Mesenchymal stem cell (in vitro differentiated cells and primary cell): ENCODE data around the gene KCNMB2.
A peak's percentile ranks its signal among the peaks of the same experiment; 100 is the strongest.

ENCODE experiments used
- DNase-seq: peaks from one replicate; pipeline ENCODE4 v3.0.0-alpha.2; 2013
- H2AFZ ChIP-seq: one replicate; pipeline ENCODE4 v1.6.1; 2013; ENCODE audit warnings: low read depth, mild to moderate bottlenecking, control low read depth, inconsistent platforms, low read length, moderate library complexity
- H2AK5ac ChIP-seq: 2 replicates; pipeline ENCODE4 v1.6.1; 2013; ENCODE audit warnings: low read length, moderate library complexity, mild to moderate bottlenecking, inconsistent platforms; ENCODE audit not compliant: severe bottlenecking
- H2BK120ac ChIP-seq: one replicate; pipeline ENCODE4 v1.6.1; 2013; ENCODE audit warnings: low read depth, mild to moderate bottlenecking, inconsistent platforms, low read length, moderate library complexity
- H2BK12ac ChIP-seq, 2 experiments: one replicate each; pipeline ENCODE4 v1.6.1; 2013; ENCODE audit warnings: inconsistent platforms in 2 of 2, low read length in 2 of 2, mild to moderate bottlenecking in 2 of 2, moderate library complexity in 2 of 2, control low read depth in 1 of 2
- H2BK15ac ChIP-seq: one replicate; pipeline ENCODE4 v1.6.1; 2013; ENCODE audit warnings: mild to moderate bottlenecking, low read depth, inconsistent platforms; ENCODE audit not compliant: poor library complexity, severe bottlenecking
- H2BK5ac ChIP-seq: 2 replicates; pipeline ENCODE4 v1.6.1; 2013; ENCODE audit warnings: low read depth, mild to moderate bottlenecking, low read length, control low read depth, inconsistent platforms; ENCODE audit not compliant: poor library complexity, severe bottlenecking
- H3K14ac ChIP-seq, 2 experiments: one replicate each; pipeline ENCODE4 v1.6.1; 2013; ENCODE audit warnings: inconsistent platforms in 2 of 2, low read length in 2 of 2, control low read depth in 1 of 2, mild to moderate bottlenecking in 1 of 2, moderate library complexity in 1 of 2
- H3K18ac ChIP-seq, 2 experiments: one replicate each; pipeline ENCODE4 v1.6.1; 2013; ENCODE audit warnings: inconsistent platforms in 2 of 2, low read length in 2 of 2, control low read depth in 1 of 2, low read depth in 1 of 2, mild to moderate bottlenecking in 1 of 2
- H3K23ac ChIP-seq, 2 experiments: one replicate each; pipeline ENCODE4 v1.6.1; 2013; ENCODE audit warnings: inconsistent platforms in 2 of 2, low read length in 2 of 2, mild to moderate bottlenecking in 2 of 2, moderate library complexity in 2 of 2, control low read depth in 1 of 2
- H3K27ac ChIP-seq: 2 replicates; pipeline ENCODE4 v1.5.1; 2013; ENCODE audit warnings: mild to moderate bottlenecking, moderate library complexity, low read length, control low read depth, inconsistent platforms; ENCODE audit not compliant: poor library complexity, severe bottlenecking
- H3K27me3 ChIP-seq, 2 experiments: 2 replicates each; pipeline versions ENCODE4 v1.6.1 to v1.7.0; 2013; ENCODE audit warnings: low read length in 2 of 2, mild to moderate bottlenecking in 2 of 2, moderate library complexity in 2 of 2, control low read depth in 1 of 2, inconsistent platforms in 1 of 2; ENCODE audit not compliant: control insufficient read depth in 1 of 2, insufficient read depth in 1 of 2
- H3K36me3 ChIP-seq, 2 experiments: 2 replicates each; pipeline versions ENCODE4 v1.6.1 to v1.7.0; 2013; ENCODE audit warnings: low read length in 2 of 2, control low read depth in 1 of 2, inconsistent platforms in 1 of 2, low read depth in 1 of 2, mild to moderate bottlenecking in 1 of 2; ENCODE audit not compliant: insufficient read depth in 2 of 2, control insufficient read depth in 1 of 2
- H3K4ac ChIP-seq, 2 experiments: one replicate each; pipeline ENCODE4 v1.6.1; 2013; ENCODE audit warnings: inconsistent platforms in 2 of 2, low read length in 2 of 2, mild to moderate bottlenecking in 2 of 2, moderate library complexity in 2 of 2, control low read depth in 1 of 2, low read depth in 1 of 2
- H3K4me1 ChIP-seq: 2 replicates; pipeline ENCODE4 v1.6.1; 2013; ENCODE audit warnings: low read depth, low read length, control low read depth; ENCODE audit not compliant: control insufficient read depth, insufficient read depth
- H3K4me2 ChIP-seq: 2 replicates; pipeline ENCODE4 v1.6.1; 2013; ENCODE audit warnings: low read length, mild to moderate bottlenecking, inconsistent platforms; ENCODE audit not compliant: poor library complexity, severe bottlenecking
- H3K4me3 ChIP-seq, 2 experiments: 2 replicates each; pipeline versions ENCODE4 v1.5.1 to v1.7.0; 2013; ENCODE audit warnings: low read length in 2 of 2, mild to moderate bottlenecking in 2 of 2, control low read depth in 1 of 2, low read depth in 1 of 2; ENCODE audit not compliant: insufficient read depth in 1 of 2
- H3K79me1 ChIP-seq: replicated peaks from 2 replicates; pipeline ENCODE4 v1.6.1; 2013; ENCODE audit warnings: mild to moderate bottlenecking, control low read depth, low read length, inconsistent platforms; ENCODE audit not compliant: poor library complexity, severe bottlenecking
- H3K9ac ChIP-seq: 2 replicates; pipeline ENCODE4 v1.7.0; 2013; ENCODE audit warnings: mild to moderate bottlenecking, low read length, moderate library complexity
- H3K9me3 ChIP-seq: 2 replicates; pipeline ENCODE4 v1.7.0; 2013; ENCODE audit warnings: mild to moderate bottlenecking, low read length; ENCODE audit not compliant: control insufficient read depth
- H4K8ac ChIP-seq: one replicate; pipeline ENCODE4 v1.6.1; 2013; ENCODE audit warnings: inconsistent platforms, mild to moderate bottlenecking, low read length, moderate library complexity
- H4K91ac ChIP-seq: one replicate; pipeline ENCODE4 v1.6.1; 2013; ENCODE audit warnings: mild to moderate bottlenecking, low read length, inconsistent platforms
- WGBS: methylation state at CpG from one replicate; pipeline ENCODE4 v1.1.7; 2013; ENCODE audit warnings: mixed read lengths; 5-methylcytosine and 5-hydroxymethylcytosine counted together

KCNMB2 gene

GRCh38 chr3:178844916-178845315 lies 308.7 kb downstream of the KCNMB2 start:
- Histone ChIP-seq H2AK5ac (no peak overlapping the region), H3K4me1 (peaks cover 1% of the 10 kb centered on the region), H3K14ac (no peak overlapping the region), H3K27me3 (no peaks in the 10 kb centered on the region), H3K4me3 (no peak overlapping the region), H3K23ac (no peak overlapping the region), H2AFZ (no peak overlapping the region), H3K27ac (peak overlapping the region; percentile 85), H4K8ac (no peak overlapping the region), H2BK120ac (no peak overlapping the region), H3K36me3 (peaks cover 0 to 5% of the 10 kb centered on the region in 2 experiments), H3K79me1 (no peaks in the 10 kb centered on the region), H3K18ac (no peak overlapping the region), H3K4me2 (no peak overlapping the region), H4K91ac (no peak overlapping the region), H2BK5ac (no peak overlapping the region), H2BK12ac (no peak overlapping the region), H3K4ac (no peak overlapping the region), H3K9ac (no peak overlapping the region), H2BK15ac (no peak overlapping the region), H3K9me3 (no peaks in the 10 kb centered on the region)
- DNase-seq, result no peak
- 93% methylated on average over 1 of the region's 2 CpGs for WGBS

- Histone ChIP-seq H2BK5ac (no peak overlapping the region), H3K79me1 (no peaks in the 10 kb centered on the region), H3K27me3 (no peaks in the 10 kb centered on the region), H3K4me2 (no peak overlapping the region), H3K18ac (no peak overlapping the region), H2BK120ac (no peak overlapping the region), H3K14ac (no peak overlapping the region), H4K8ac (no peak overlapping the region), H4K91ac (no peak overlapping the region), H3K23ac (no peak overlapping the region), H3K4me3 (no peak overlapping the region), H2BK15ac (no peak overlapping the region), H2AFZ (no peak overlapping the region), H3K27ac (peak overlapping the region; percentile 85), H2BK12ac (no peak overlapping the region), H3K4ac (no peak overlapping the region), H2AK5ac (no peak overlapping the region), H3K9me3 (no peaks in the 10 kb centered on the region), H3K36me3 (peaks cover 0 to under 1% of the 10 kb centered on the region in 2 experiments), H3K9ac (no peak overlapping the region), H3K4me1 (peaks cover 1% of the 10 kb centered on the region)
- 70% methylated on average over 3 of the region's 3 CpGs for WGBS
- DNase-seq, result peak; percentile 13
Measured at GRCh38 chr3:178845420-178846118, 309.3 kb downstream of the KCNMB2 start.

DNA sequence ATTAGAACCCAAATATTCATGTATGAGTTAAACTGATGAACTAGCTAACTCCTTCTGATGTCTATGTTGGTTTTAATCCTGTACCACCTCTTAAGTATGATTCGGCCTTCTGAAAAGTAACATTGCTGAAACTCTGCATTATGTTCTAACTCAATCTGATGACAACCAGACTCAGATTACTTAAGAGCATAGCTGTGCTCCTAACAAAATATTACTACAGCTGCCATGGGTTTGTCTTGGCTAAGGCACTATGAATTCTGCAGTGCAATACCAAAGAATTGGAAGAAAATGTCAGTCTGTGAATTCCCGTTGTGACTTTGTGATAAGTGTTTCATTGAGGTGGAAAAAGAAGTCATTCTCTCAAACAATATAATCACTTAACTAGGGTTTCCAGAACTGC lies 311.0 kb downstream of the KCNMB2 start:
- no peak overlapping the region for H2BK15ac ChIP-seq
- no peak overlapping the region for H4K91ac ChIP-seq
- H3K27ac ChIP-seq, result peak overlapping the region; percentile 27
- H3K4ac ChIP-seq, result no peak overlapping the region
- no peak overlapping the region for H2AFZ ChIP-seq
- H3K27me3 ChIP-seq, result no peaks in the 10 kb centered on the region
- H3K4me2 ChIP-seq, result no peak overlapping the region
- no peaks in the 10 kb centered on the region for H3K79me1 ChIP-seq
- no peak overlapping the region for H2BK120ac ChIP-seq
- no peak overlapping the region for H4K8ac ChIP-seq
- no peak overlapping the region for H3K9ac ChIP-seq
- no peak overlapping the region for H3K14ac ChIP-seq
- no peak overlapping the region for H3K23ac ChIP-seq
- peaks cover 1% of the 10 kb centered on the region for H3K4me1 ChIP-seq
- no peak overlapping the region for H3K4me3 ChIP-seq
- H2AK5ac ChIP-seq, result no peak overlapping the region
- no peaks in the 10 kb centered on the region for H3K9me3 ChIP-seq
- H2BK12ac ChIP-seq, result no peak overlapping the region
- 83% methylated on average over 1 of the region's 2 CpGs for WGBS
- no peaks in the 10 kb centered on the region for H3K36me3 ChIP-seq
- no peak overlapping the region for H3K18ac ChIP-seq
- H2BK5ac ChIP-seq, result no peak overlapping the region
- DNase-seq, result peak; percentile 5

DNA sequence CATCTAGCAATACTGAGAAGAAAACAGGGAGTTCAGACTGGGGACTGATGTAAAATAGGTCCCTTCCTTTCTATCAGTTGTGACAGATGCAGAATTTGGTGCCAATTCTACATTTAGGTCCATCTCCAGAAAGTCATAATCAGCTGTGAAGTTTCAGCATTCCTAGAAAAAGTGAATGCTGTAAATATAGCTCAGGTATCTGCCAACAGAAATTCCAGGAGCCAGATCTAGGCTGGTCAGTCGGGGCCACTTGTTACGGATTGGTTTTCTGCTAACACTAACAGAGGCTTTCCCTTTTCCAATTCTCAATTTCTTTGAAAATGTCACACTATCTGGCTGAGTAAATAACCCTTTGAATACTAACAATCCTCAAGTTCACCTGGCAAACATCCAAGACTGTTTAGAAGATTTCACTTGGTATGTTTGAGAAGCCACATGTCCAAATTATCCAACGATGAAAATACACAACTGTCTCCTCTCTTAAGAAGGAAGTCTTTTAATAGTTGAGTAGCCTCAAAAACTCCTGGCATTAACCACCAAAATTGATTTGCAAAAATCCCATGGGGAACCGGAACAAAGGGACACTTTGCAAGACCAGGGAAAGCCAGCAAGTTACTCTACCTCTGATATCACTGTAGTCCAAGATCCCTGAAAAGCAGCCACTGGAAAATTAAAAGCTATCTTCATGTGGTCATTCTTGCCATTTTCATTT lies 313.1 kb downstream of the KCNMB2 start:
- Histone ChIP-seq H3K14ac (no peak overlapping the region), H2BK5ac (no peak overlapping the region), H3K9me3 (no peaks in the 10 kb centered on the region), H4K91ac (no peak overlapping the region), H2BK15ac (no peak overlapping the region), H4K8ac (no peak overlapping the region), H3K36me3 (no peaks in the 10 kb centered on the region), H3K4me3 (no peak overlapping the region), H3K79me1 (no peaks in the 10 kb centered on the region), H2BK120ac (no peak overlapping the region), H3K9ac (no peak overlapping the region), H3K4me2 (no peak overlapping the region), H3K27ac (no peak overlapping the region), H3K23ac (no peak overlapping the region), H2BK12ac (no peak overlapping the region), H3K18ac (peak overlapping the region in 1 of 2 experiments; percentile 16), H3K4ac (no peak overlapping the region), H2AK5ac (no peak overlapping the region), H3K27me3 (no peaks in the 10 kb centered on the region), H2AFZ (no peak overlapping the region), H3K4me1 (no peaks in the 10 kb centered on the region)
- peak; percentile 28 for DNase-seq
- 82% methylated on average over 4 of the region's 4 CpGs for WGBS
